Upper lobe of right lung (tissue), 1 donor: Measurements from ENCODE around the gene ABR. TPM values are rescaled to one million over a fixed set of nuclear protein-coding genes. Genes with fewer than 3 reads are reported as not detected.
A peak's percentile ranks its signal among the peaks of the same experiment; 100 is the strongest.
"Not testable (repeated sequence)": the region's sequence is repeated elsewhere in the genome, so short reads cannot be mapped to it uniquely, and the experiment has no call there.

Source experiments
- ATAC-seq: fragments of 200-7000 bp; cut with Tn5 transposase; one replicate; pipeline ENCODE4 v1.9.1; 2020; ENCODE audit warnings: mild to moderate bottlenecking, moderate library complexity
- DNase-seq: peaks from one replicate; pipeline ENCODE4 v3.0.0-alpha.2; 2020
- H3K27ac ChIP-seq: fragments of 200-600 bp; one replicate; pipeline ENCODE4 v1.8.0; 2022
- H3K27me3 ChIP-seq: fragments of 200-600 bp; one replicate; pipeline ENCODE4 v1.8.0; 2022; ENCODE audit warnings: mild to moderate bottlenecking
- H3K36me3 ChIP-seq: fragments of 200-600 bp; one replicate; pipeline ENCODE4 v1.8.0; 2022
- H3K4me1 ChIP-seq: fragments of 200-600 bp; one replicate; pipeline ENCODE4 v1.8.0; 2022
- H3K4me3 ChIP-seq: fragments of 200-600 bp; one replicate; pipeline ENCODE4 v1.8.0; 2022; ENCODE audit warnings: mild to moderate bottlenecking
- H3K9me3 ChIP-seq: fragments of 200-600 bp; one replicate; pipeline ENCODE4 v1.8.0; 2022
- intact Hi-C: fragments of 100-400 bp; cut with DNase I; formaldehyde crosslinking; loops from one replicate; pipeline ENCODE4 v1.11.0; 2022
- total RNA-seq: library from RNA; stranded (reverse); fragmentation: NEBNext Ultra II Directional; extraction: Animal tissue kit (Norgen Biotek cat#: 25700); gene quantifications from one replicate; pipeline ENCODE4 v1.2.1, GENCODE V29; 2021
- TF ChIP-seq, protein P1 (sequence below): fragments of 200-600 bp; IDR thresholded peaks from one replicate; pipeline ENCODE4 v1.8.0; 2022; ENCODE audit warnings: antibody characterized with exemption
- donor health status: DM: no; HTN: yes; CAD: no; lungs with severe emphysema.

Gene ABR
- total RNA-seq, 1 donor from 2014 or later, result 185 TPM

DNA sequence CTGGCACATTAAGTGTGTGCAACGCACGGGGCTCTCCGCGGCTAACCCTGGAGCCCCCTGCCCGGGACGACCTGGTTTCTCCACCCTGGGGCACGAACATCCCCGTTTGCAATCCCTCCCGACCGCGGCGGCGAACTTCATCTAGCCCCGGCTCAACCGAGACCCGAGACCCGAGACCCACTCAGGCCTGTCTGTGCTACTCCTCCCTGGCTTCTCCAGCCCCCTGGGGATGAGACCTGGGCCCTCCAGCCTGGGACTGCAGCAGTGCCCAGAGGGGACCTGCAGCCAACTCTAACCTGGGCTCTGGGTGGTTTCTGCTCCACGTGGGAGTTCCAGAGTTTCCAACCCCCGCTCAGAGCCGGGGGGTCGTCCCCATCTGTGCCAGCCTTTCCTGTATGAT is 109.4 kb downstream of the ABR start:
- Histone ChIP-seq H3K4me1 (no peaks in the 10 kb centered on the region), H3K27me3 (no peaks in the 10 kb centered on the region), H3K27ac (no peak overlapping the region), H3K9me3 (no peaks in the 10 kb centered on the region), H3K36me3 (peaks cover 75% of the 10 kb centered on the region), H3K4me3 (no peak overlapping the region)
- DNase-seq (no peak), ATAC-seq (no peak)
- TF ChIP-seq, protein P1, sequence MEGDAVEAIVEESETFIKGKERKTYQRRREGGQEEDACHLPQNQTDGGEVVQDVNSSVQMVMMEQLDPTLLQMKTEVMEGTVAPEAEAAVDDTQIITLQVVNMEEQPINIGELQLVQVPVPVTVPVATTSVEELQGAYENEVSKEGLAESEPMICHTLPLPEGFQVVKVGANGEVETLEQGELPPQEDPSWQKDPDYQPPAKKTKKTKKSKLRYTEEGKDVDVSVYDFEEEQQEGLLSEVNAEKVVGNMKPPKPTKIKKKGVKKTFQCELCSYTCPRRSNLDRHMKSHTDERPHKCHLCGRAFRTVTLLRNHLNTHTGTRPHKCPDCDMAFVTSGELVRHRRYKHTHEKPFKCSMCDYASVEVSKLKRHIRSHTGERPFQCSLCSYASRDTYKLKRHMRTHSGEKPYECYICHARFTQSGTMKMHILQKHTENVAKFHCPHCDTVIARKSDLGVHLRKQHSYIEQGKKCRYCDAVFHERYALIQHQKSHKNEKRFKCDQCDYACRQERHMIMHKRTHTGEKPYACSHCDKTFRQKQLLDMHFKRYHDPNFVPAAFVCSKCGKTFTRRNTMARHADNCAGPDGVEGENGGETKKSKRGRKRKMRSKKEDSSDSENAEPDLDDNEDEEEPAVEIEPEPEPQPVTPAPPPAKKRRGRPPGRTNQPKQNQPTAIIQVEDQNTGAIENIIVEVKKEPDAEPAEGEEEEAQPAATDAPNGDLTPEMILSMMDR, result no peak
- intact Hi-C loops, result no loop called here

DNA sequence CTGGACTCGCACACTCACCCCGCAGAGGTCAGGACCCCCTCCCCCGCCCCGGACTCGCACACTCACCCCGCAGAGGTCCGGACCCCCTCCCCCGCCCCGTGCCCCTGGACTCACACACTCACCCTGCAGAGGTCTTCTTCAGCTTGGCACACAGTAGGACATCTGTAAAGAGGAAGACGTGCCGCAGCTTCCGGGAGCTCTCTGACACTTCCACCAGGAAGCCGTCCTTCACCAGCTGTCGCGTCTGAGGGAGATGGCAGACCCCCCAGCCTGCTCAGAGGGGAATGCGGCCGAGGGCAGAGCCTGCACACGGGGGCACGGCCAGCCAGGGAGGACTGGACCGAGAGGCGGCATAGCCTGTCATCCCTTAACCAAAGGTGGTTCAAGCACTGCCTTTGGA is 109.9 kb downstream of the ABR start:
- ATAC-seq, result no peak
- Histone ChIP-seq H3K4me1 (no peaks in the 10 kb centered on the region), H3K4me3 (no peak overlapping the region), H3K27me3 (no peaks in the 10 kb centered on the region), H3K9me3 (no peaks in the 10 kb centered on the region), H3K27ac (no peak overlapping the region), H3K36me3 (peaks cover 71% of the 10 kb centered on the region)
- no peak for DNase-seq
- intact Hi-C loops, result no loop called here
- TF ChIP-seq, protein P1, result no peak

DNA sequence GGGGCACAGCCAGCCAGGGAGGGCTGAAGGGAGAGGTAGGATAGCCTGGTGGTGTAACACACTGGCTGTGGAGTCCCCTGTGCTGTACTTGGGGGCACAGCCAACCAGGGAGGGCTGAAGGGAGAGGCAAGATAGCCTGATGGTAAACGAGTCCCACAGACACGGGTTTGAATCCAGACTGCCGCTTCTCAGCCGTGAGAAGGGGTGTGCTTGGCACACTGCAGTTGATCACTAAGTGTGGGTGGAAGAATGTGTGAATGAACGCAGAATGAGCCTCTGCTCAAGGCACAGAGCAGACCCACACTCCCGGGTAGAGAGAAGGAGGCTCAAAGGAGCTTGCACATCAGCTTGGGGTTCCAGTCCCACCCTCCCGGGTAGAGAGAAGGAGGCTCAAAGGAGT is 111.4 kb downstream of the ABR start:
- H3K27me3 ChIP-seq, result no peaks in the 10 kb centered on the region
- H3K4me1 ChIP-seq, result no peaks in the 10 kb centered on the region
- H3K9me3 ChIP-seq, result no peaks in the 10 kb centered on the region
- H3K36me3 ChIP-seq, result peaks cover 70% of the 10 kb centered on the region
- no peak overlapping the region for H3K4me3 ChIP-seq
- ATAC-seq (no peak), DNase-seq (no peak)
- TF ChIP-seq, protein P1, result no peak
- intact Hi-C loops, result no loop called here
- H3K27ac ChIP-seq, result no peak overlapping the region

DNA sequence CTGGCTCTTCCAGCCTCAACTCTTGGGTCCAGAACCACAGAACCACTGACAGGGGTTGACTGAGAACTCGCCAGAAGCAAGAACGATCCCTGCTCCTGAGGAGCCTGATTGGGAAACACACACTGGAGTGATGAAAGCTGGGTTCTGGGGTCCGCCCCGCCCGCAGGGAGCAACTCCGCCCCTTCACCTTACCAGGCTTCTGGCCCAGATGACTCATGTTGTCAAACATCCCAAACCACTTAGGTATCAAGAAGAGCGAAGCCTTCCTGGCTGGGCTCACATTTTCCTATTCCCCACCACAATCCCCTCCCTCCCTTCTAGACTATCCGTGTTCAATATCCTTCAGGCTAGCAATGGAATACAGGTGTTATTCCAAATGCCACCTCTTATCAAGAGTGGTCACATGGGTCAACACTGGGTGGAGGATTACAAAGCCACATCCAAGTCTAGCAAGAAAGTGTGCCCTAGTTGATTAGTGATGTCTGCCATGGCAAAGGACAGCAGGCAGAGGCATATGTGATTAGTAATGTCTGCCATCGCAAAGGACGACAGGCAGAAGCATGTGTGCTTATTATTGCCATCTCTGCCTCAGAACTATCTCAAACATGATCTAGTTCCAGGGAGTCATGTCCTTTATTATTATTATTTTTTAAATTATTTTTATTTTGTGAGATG is 112.4 kb downstream of the ABR start:
- ATAC-seq (peak; percentile 93), DNase-seq (peak; percentile 88)
- Histone ChIP-seq H3K4me1 (no peaks in the 10 kb centered on the region), H3K4me3 (no peak overlapping the region), H3K27me3 (no peaks in the 10 kb centered on the region), H3K27ac (peak overlapping the region; percentile 30), H3K9me3 (no peaks in the 10 kb centered on the region), H3K36me3 (peaks cover 67% of the 10 kb centered on the region)
- TF ChIP-seq, protein P1, result no peak
- intact Hi-C loops, result no loop called here

DNA sequence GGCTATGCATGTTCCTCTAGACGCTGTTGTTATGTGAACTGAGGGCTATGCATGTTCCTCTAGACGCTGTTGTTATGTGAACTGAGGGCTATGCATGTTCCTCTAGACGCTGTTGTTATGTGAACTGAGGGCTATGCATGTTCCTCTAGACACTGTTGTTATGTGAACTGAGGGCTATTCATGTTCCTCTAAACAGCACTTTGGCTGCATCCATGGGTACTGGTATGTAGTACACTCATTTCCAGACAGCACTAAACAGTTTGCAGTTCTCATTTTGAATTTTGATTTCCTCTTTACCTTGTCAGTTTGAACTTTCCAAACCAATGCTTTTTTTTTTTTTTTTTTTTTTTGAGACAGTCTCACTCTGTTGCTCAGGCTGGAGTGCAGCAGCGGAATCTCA is 114.4 kb downstream of the ABR start:
- H3K9me3 ChIP-seq, H3K4me1 ChIP-seq, DNase-seq, H3K4me3 ChIP-seq, ATAC-seq, H3K27me3 ChIP-seq, H3K27ac ChIP-seq, intact Hi-C loops: not testable (repeated sequence)
- H3K36me3 ChIP-seq, result peaks cover 55% of the 10 kb centered on the region

DNA sequence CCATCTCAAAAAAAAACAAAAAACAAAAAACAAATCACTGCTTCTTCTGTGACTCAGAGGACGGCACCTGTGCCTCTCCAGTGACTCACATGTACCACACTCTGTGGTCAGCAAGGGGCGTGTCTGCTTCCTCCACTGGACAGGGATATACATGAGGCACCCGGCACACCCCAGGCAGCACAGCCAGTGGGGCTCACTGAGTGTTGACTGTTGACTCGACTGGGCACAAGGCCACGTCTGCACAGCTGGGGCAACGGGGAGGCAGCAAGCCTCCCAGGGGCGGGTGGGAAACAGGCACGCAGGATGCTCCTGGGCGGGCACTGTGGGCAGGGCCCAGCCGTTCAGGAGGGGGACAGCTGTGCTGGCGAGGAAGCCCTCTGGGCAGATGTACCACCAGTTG is 118.8 kb downstream of the ABR start:
- DNase-seq (peak; percentile 81), ATAC-seq (peak; percentile 87)
- TF ChIP-seq, protein P1, result no peak
- intact Hi-C loops, result no loop called here
- H3K4me3 ChIP-seq, result no peak overlapping the region
- peaks cover 54% of the 10 kb centered on the region for H3K36me3 ChIP-seq
- no peaks in the 10 kb centered on the region for H3K9me3 ChIP-seq
- no peaks in the 10 kb centered on the region for H3K4me1 ChIP-seq
- H3K27ac ChIP-seq, result no peak overlapping the region
- no peaks in the 10 kb centered on the region for H3K27me3 ChIP-seq
